GM19397 (cell line): ENCODE data around the gene CLCN7.
A peak's percentile ranks its signal among the peaks of the same experiment; 100 is the strongest.

ENCODE experiments used
- ATAC-seq: cut with Tn5 transposase; IDR thresholded peaks from one replicate; pipeline ENCODE4 v1.9.1; 2021; ENCODE audit warnings: mild to moderate bottlenecking, moderate library complexity; ENCODE audit not compliant: unreplicated experiment

CLCN7 gene

GRCh38 chr16:1502092-1503004, 27.5 kb upstream of the CLCN7 start:
- ATAC-seq, result no peak

- no peak for ATAC-seq
Observed at GRCh38 chr16:1501630-1502029, 26.8 kb upstream of the CLCN7 start.

- no peak for ATAC-seq
Observed at GRCh38 chr16:1500465-1501150, 25.8 kb upstream of the CLCN7 start.

GRCh38 chr16:1499756-1500464, 25.1 kb upstream of the CLCN7 start:
- ATAC-seq, result no peak

- ATAC-seq, result no peak
Observed at GRCh38 chr16:1498899-1499676, 24.3 kb upstream of the CLCN7 start.

GRCh38 chr16:1497014-1497598, 22.3 kb upstream of the CLCN7 start:
- ATAC-seq, result no peak

- no peak for ATAC-seq
Observed at GRCh38 chr16:1496464-1496863, 21.6 kb upstream of the CLCN7 start.

- no peak for ATAC-seq
Observed at GRCh38 chr16:1495889-1496262, 21.0 kb upstream of the CLCN7 start.

- ATAC-seq, result no peak
Observed at GRCh38 chr16:1495211-1495888, 20.5 kb upstream of the CLCN7 start.

- no peak for ATAC-seq
Observed at GRCh38 chr16:1494711-1495110, 19.9 kb upstream of the CLCN7 start.

GRCh38 chr16:1494129-1494640, 19.4 kb upstream of the CLCN7 start:
- ATAC-seq, result no peak

- no peak for ATAC-seq
Observed at GRCh38 chr16:1493746-1494094, 18.9 kb upstream of the CLCN7 start.

GRCh38 chr16:1492923-1493745, 18.3 kb upstream of the CLCN7 start, which contains the start of gene TELO2:
TSS of gene TELO2 (plus strand) at chr16:1493360. CDS start at chr16:1494282, 922 bp downstream.
- ATAC-seq, result peak; percentile 70

- ATAC-seq, result no peak
Observed at GRCh38 chr16:1492082-1492922, 17.5 kb upstream of the CLCN7 start.

GRCh38 chr16:1491327-1491726, 16.5 kb upstream of the CLCN7 start:
- no peak for ATAC-seq

- no peak for ATAC-seq
Observed at GRCh38 chr16:1489077-1489476, 14.2 kb upstream of the CLCN7 start.

GRCh38 chr16:1488619-1489018, 13.8 kb upstream of the CLCN7 start, which contains the start of gene PTX4:
TSS of gene PTX4 (minus strand) at chr16:1488944. CDS start at chr16:1488909, 35 bp downstream.
- no peak for ATAC-seq
